Activated CD8-positive, alpha-beta memory T cell treated with anti-CD3 and anti-CD28 coated beads, Interleukin-2, amount 50 U/mL, for 1 hour (primary cell): Measurements from ENCODE around the gene RFESD.
"Not testable (repeated sequence)": the region's sequence is repeated elsewhere in the genome, so short reads cannot be mapped to it uniquely, and the experiment has no call there.

Experiments used
- DNase-seq: peaks from one replicate; pipeline ENCODE4 v3.0.0-alpha.2; 2020; ENCODE audit errors: extremely low read depth

Gene RFESD

GRCh38 chr5:95628933-95629332 lies 17.6 kb upstream of the RFESD start:
- no peak for DNase-seq

- no peak for DNase-seq
Measured at GRCh38 chr5:95630394-95630917, 16.1 kb upstream of the RFESD start.

GRCh38 chr5:95631255-95631958 lies 15.2 kb upstream of the RFESD start:
- no peak for DNase-seq

GRCh38 chr5:95631991-95632675 lies 14.4 kb upstream of the RFESD start:
- DNase-seq: no peak

GRCh38 chr5:95632942-95633341 lies 13.6 kb upstream of the RFESD start:
- DNase-seq: not testable (repeated sequence)

- DNase-seq: no peak
Measured at GRCh38 chr5:95633671-95634070, 12.9 kb upstream of the RFESD start.

- no peak for DNase-seq
Measured at GRCh38 chr5:95634081-95634480, 12.5 kb upstream of the RFESD start.

GRCh38 chr5:95638632-95639031 lies 7.9 kb upstream of the RFESD start:
- no peak for DNase-seq

- DNase-seq: no peak
Measured at GRCh38 chr5:95641741-95642220, 4.8 kb upstream of the RFESD start.

GRCh38 chr5:95643152-95643551 lies 3.4 kb upstream of the RFESD start:
- DNase-seq: no peak

- no peak for DNase-seq
Measured at GRCh38 chr5:95644351-95645042, 2.1 kb upstream of the RFESD start.

- DNase-seq: not testable (repeated sequence)
Measured at GRCh38 chr5:95646226-95646568, 380 bp upstream of the RFESD start.

- DNase-seq: no peak
Measured at GRCh38 chr5:95647886-95648860, 1.6 kb downstream of the RFESD start.

- no peak for DNase-seq
Measured at GRCh38 chr5:95649274-95649673, 2.7 kb downstream of the RFESD start.

GRCh38 chr5:95649842-95650620 lies 3.5 kb downstream of the RFESD start:
- DNase-seq: no peak

- DNase-seq: no peak
Measured at GRCh38 chr5:95652849-95653248, 6.3 kb downstream of the RFESD start.

GRCh38 chr5:95654196-95654595 lies 7.6 kb downstream of the RFESD start:
- DNase-seq: no peak

- DNase-seq: no peak
Measured at GRCh38 chr5:95655575-95655974, 9.0 kb downstream of the RFESD start.

GRCh38 chr5:95660060-95660459 lies 13.5 kb downstream of the RFESD start:
- DNase-seq: no peak

- no peak for DNase-seq
Measured at GRCh38 chr5:95662946-95663345, 16.4 kb downstream of the RFESD start.
